Panc1 (cell line): ENCODE data around the gene DQX1. TPM values are rescaled to one million over a fixed set of nuclear protein-coding genes. Genes with fewer than 3 reads are reported as not detected.

Experiments
- ATAC-seq: fragments of 200-7000 bp; cut with Tn5 transposase; 2 replicates; pipeline ENCODE4 v1.9.1; 2020; ENCODE audit warnings: mild to moderate bottlenecking, moderate library complexity
- BruUV-seq: library from RNA; stranded (reverse); fragments of 400-500 nt; replicated peaks from 2 replicates; lab custom pipeline; 2021; lab: Mats Ljungman, UMichigan
- CTCF ChIA-PET: fragments of 300-600 bp; sonication (Branson Sonifier 250); formaldehyde crosslinking; loops from one replicate; lab custom pipeline; 2022; ENCODE audit warnings: antibody characterized with exemption; lab: Charles Lee
- POLR2A ChIA-PET: fragments of 300-600 bp; sonication (Branson Sonifier 250); formaldehyde crosslinking; loops from one replicate; lab custom pipeline; 2022; ENCODE audit warnings: antibody characterized with exemption; lab: Charles Lee
- DNase-seq: peaks from one replicate; pipeline ENCODE4 v3.0.0-alpha.2; 2010; ENCODE audit warnings: low read depth, low spot score
- H3K27ac ChIP-seq: 2 replicates; pipeline ENCODE4 v1.5.1; 2011; ENCODE audit warnings: mild to moderate bottlenecking, low read length, inconsistent platforms
- H3K27me3 ChIP-seq: fragments of 200-500 bp; sonication (Bioruptor generic); 2 replicates; pipeline ENCODE4 v1.6.0; 2014; ENCODE audit warnings: low read length, inconsistent platforms; ENCODE audit not compliant: control insufficient read depth, insufficient read depth
- H3K36me3 ChIP-seq: fragments of 200-500 bp; sonication (Bioruptor generic); 2 replicates; pipeline ENCODE4 v1.5.1; 2014; ENCODE audit warnings: inconsistent platforms, mild to moderate bottlenecking, low read length, moderate library complexity; ENCODE audit not compliant: control insufficient read depth, insufficient read depth
- H3K4me1 ChIP-seq: 2 replicates; pipeline ENCODE4 v1.5.1; 2011; ENCODE audit warnings: inconsistent platforms, mild to moderate bottlenecking, low read length, moderate library complexity; ENCODE audit not compliant: control insufficient read depth, insufficient read depth
- H3K4me3 ChIP-seq, 2 experiments: 2 replicates each; pipeline ENCODE4 v1.5.1; 2011 to 2012; ENCODE audit warnings: low read depth in 2 of 2, low read length in 2 of 2, mild to moderate bottlenecking in 2 of 2, inconsistent platforms in 1 of 2, moderate library complexity in 1 of 2
- H3K9me3 ChIP-seq: fragments of 200-500 bp; sonication (Bioruptor generic); 2 replicates; pipeline ENCODE4 v1.5.1; 2014; ENCODE audit warnings: low read depth, mild to moderate bottlenecking, inconsistent platforms, low read length, moderate library complexity; ENCODE audit not compliant: control insufficient read depth, insufficient read depth
- CTCF ChIP-seq: fragments of 450-650 bp; IDR thresholded peaks from 2 replicates; pipeline ENCODE4 v1.5.1; 2017; ENCODE audit warnings: mild to moderate bottlenecking
- POLR2AphosphoS5 ChIP-seq: IDR thresholded peaks from 2 replicates; pipeline ENCODE4 v1.6.1; 2012; ENCODE audit warnings: mild to moderate bottlenecking, low read depth, low read length, moderate library complexity
- REST ChIP-seq, 2 experiments: IDR thresholded peaks; 2 replicates each; pipeline ENCODE4 v1.6.1; 2011 to 2012; ENCODE audit warnings: low read depth in 2 of 2, control low read depth in 1 of 2, low read length in 1 of 2, mild to moderate bottlenecking in 1 of 2, moderate library complexity in 1 of 2; ENCODE audit not compliant: insufficient read depth in 1 of 2
- SIN3A ChIP-seq: IDR thresholded peaks from 2 replicates; pipeline ENCODE4 v1.6.1; 2012; ENCODE audit warnings: low read depth, mild to moderate bottlenecking, low read length, moderate library complexity, borderline replicate concordance; ENCODE audit not compliant: insufficient read depth
- TCF7L2 ChIP-seq: IDR thresholded peaks from 2 replicates; pipeline ENCODE4 v1.6.1; 2011; ENCODE audit warnings: mild to moderate bottlenecking, low read depth, low read length, inconsistent platforms
- in situ Hi-C: cut with HindIII; loops from 2 replicates; pipeline ENCODE4 v1.10.0; 2016; ENCODE audit warnings: low sequenced_read_pairs, low pct_unique_long_range_greater_than_20kb
- intact Hi-C: fragments of 100-400 bp; cut with micrococcal nuclease; formaldehyde crosslinking; loops from one replicate; pipeline ENCODE4 v1.10.0; 2022; ENCODE audit not compliant: unreplicated experiment
- total RNA-seq: library from RNA; stranded (reverse); gene quantifications from one replicate; pipeline ENCODE4 v1.2.1, GENCODE V29; 2021; ENCODE audit not compliant: unreplicated experiment

DQX1 gene
- total RNA-seq, 1 experiment from 2014 or later: 0.41 TPM

- DNase-seq: no peak
- ChIA-PET POLR2A (no interaction called here), CTCF (no interaction called here)
- Histone ChIP-seq H3K27ac (peak overlapping the region; percentile 98), H3K36me3 (peaks cover 4% of the 10 kb centered on the region), H3K9me3 (no peaks in the 10 kb centered on the region), H3K27me3 (no peaks in the 10 kb centered on the region), H3K4me3 (peak overlapping the region; percentile 86 to 94), H3K4me1 (peaks cover 25% of the 10 kb centered on the region)
- in situ Hi-C loops: no loop called here
- intact Hi-C loops: loop anchor here (10.0 kb wide), 1 partner anchor 77 kb away; no protein-coding TSS in a partner anchor
- TF ChIP-seq POLR2AphosphoS5 (no peak), SIN3A (no peak), REST (IDR thresholded peaks at IDR 0.05; ENCODE audit: insufficient read depth in 1 of 2, low read depth in 2 of 2, low read length in 1 of 2) (no peak), TCF7L2 (no peak), CTCF (no peak)
- BruUV-seq: no TSS peak
- ATAC-seq: peak; percentile 20; the same call in 1 of the 2 replicates
These were observed 18.0 kb downstream of the DQX1 start for GRCh38 chr2:74507926-74508520.

GRCh38 chr2:74507145-74507925 is 18.7 kb downstream of the DQX1 start, which contains the start of gene PCGF1:
PCGF1 (minus strand) TSS chr2:74507695; CDS start chr2:74507668, 27 bp downstream.
- DNase-seq (peak; percentile 95), ATAC-seq (peak; percentile 84)
- Histone ChIP-seq H3K27me3 (no peaks in the 10 kb centered on the region), H3K4me1 (peaks cover 25% of the 10 kb centered on the region), H3K9me3 (no peaks in the 10 kb centered on the region), H3K27ac (peak within 1 kb of the TSS; percentile 98), H3K4me3 (peak within 1 kb of the TSS; percentile 86 to 94), H3K36me3 (peaks cover 4% of the 10 kb centered on the region)
- intact Hi-C loops: loop anchor here (10.0 kb wide), 1 partner anchor 77 kb away; no protein-coding TSS in a partner anchor
- ChIA-PET POLR2A (no interaction called here), CTCF (no interaction called here)
- no TSS peak for BruUV-seq
- TF ChIP-seq POLR2AphosphoS5: peak; percentile 81
- TF ChIP-seq TCF7L2: peak; percentile 85; the same call in 1 of the 2 replicates
- TF ChIP-seq CTCF: peak; percentile 80; the same call in 1 of the 2 replicates
- 0 out of 4 replicates have a peak, but pooled peaks of 1 of the 2 experiments have one; percentile 39 for TF ChIP-seq REST (IDR thresholded peaks at IDR 0.05; ENCODE audit: insufficient read depth in 1 of 2, low read depth in 2 of 2, low read length in 1 of 2)
- TF ChIP-seq SIN3A: peak; percentile 43
- in situ Hi-C loops: no loop called here
